Inferior parietal cortex (tissue), 1 donor: Measurements from ENCODE around the gene PPAN.
A peak's percentile ranks its signal among the peaks of the same experiment; 100 is the strongest.

Experiments used
- DNase-seq: peaks from one replicate; pipeline ENCODE4 v3.0.0-alpha.2; 2016; ENCODE audit errors: extremely low spot score

PPAN gene

GRCh38 chr19:10113964-10114650 lies 7.9 kb downstream of the PPAN start:
- no peak for DNase-seq

GRCh38 chr19:10114651-10115391 lies 8.7 kb downstream of the PPAN start:
- DNase-seq, result no peak

GRCh38 chr19:10115392-10116084 lies 9.4 kb downstream of the PPAN start:
- DNase-seq, result no peak

GRCh38 chr19:10116085-10116865 lies 10.1 kb downstream of the PPAN start:
- DNase-seq, result no peak

GRCh38 chr19:10116866-10117616 lies 10.9 kb downstream of the PPAN start:
- no peak for DNase-seq

GRCh38 chr19:10118960-10119359 lies 12.8 kb downstream of the PPAN start:
- DNase-seq, result no peak

- no peak for DNase-seq
Observed at GRCh38 chr19:10120538-10121189, 14.5 kb downstream of the PPAN start.

GRCh38 chr19:10122045-10122444 lies 15.9 kb downstream of the PPAN start:
- no peak for DNase-seq

GRCh38 chr19:10124429-10124828 lies 18.3 kb downstream of the PPAN start:
- DNase-seq, result no peak

GRCh38 chr19:10126213-10126639 lies 20.1 kb downstream of the PPAN start:
- DNase-seq, result no peak

- no peak for DNase-seq
Observed at GRCh38 chr19:10132905-10133304, 26.7 kb downstream of the PPAN start.

- no peak for DNase-seq
Observed at GRCh38 chr19:10133596-10133995, 27.4 kb downstream of the PPAN start.

GRCh38 chr19:10134040-10134439 lies 27.9 kb downstream of the PPAN start:
- no peak for DNase-seq

- DNase-seq, result no peak
Observed at GRCh38 chr19:10135551-10136334, 29.6 kb downstream of the PPAN start.

GRCh38 chr19:10136936-10137335 lies 30.8 kb downstream of the PPAN start:
- DNase-seq, result no peak

- DNase-seq, result peak; percentile 22
Observed at GRCh38 chr19:10137751-10138682, 31.9 kb downstream of the PPAN start.

GRCh38 chr19:10138879-10139795 lies 33.0 kb downstream of the PPAN start:
- DNase-seq, result no peak

- no peak for DNase-seq
Observed at GRCh38 chr19:10139952-10140351, 33.8 kb downstream of the PPAN start.
